Mucosa of descending colon (tissue), 3 donors: ENCODE results near the gene TNRC6B. TPM values are rescaled to one million over a fixed set of nuclear protein-coding genes. Genes with fewer than 3 reads are reported as not detected.

ENCODE experiments used
- ATAC-seq: fragments of 200-7000 bp; cut with Tn5 transposase; one replicate; pipeline ENCODE4 v1.9.1; 2020; ENCODE audit warnings: mild to moderate bottlenecking, moderate library complexity
- DNase-seq, 3 donors: peaks; one replicate each; pipeline ENCODE4 v3.0.0-alpha.2; 2020
- H3K36me3 ChIP-seq: fragments of 200-600 bp; one replicate; pipeline ENCODE4 v1.8.0; 2021; ENCODE audit warnings: low read depth, mild to moderate bottlenecking
- H3K4me1 ChIP-seq: fragments of 200-600 bp; one replicate; pipeline ENCODE4 v1.8.0; 2021; ENCODE audit warnings: low read depth, mild to moderate bottlenecking
- H3K4me3 ChIP-seq: fragments of 200-600 bp; one replicate; pipeline ENCODE4 v1.8.0; 2021; ENCODE audit warnings: mild to moderate bottlenecking
- H3K9me3 ChIP-seq: fragments of 200-600 bp; one replicate; pipeline ENCODE4 v1.8.0; 2021; ENCODE audit warnings: mild to moderate bottlenecking
- intact Hi-C, 2 donors: fragments of 100-400 bp; cut with DNase I in 1 of 2; cut with micrococcal nuclease in 1 of 2; formaldehyde crosslinking; loops; one replicate each; pipeline versions ENCODE4 v1.11.0 to v1.11.1; 2022; cut with DNase I, micrococcal nuclease
- total RNA-seq, 3 donors: library from RNA; stranded (reverse); fragmentation: NEBNext Ultra II Directional in 2 of 3; extraction: Animal tissue kit (Norgen Biotek cat#: 25700) in 2 of 3; gene quantifications; one replicate each; pipeline versions ENCODE4 v1.2.1 to v1.2.4, GENCODE V29; 2021 to 2023
- TF ChIP-seq, protein P1 (sequence below): fragments of 200-600 bp; IDR thresholded peaks from one replicate; pipeline ENCODE4 v1.8.0; 2022; ENCODE audit warnings: antibody characterized with exemption, mild to moderate bottlenecking
- donor health status: DM: no; HTN: no; CAD: no; lungs with moderate emphysema.
- donor health status: DM: no; HTN: no; CAD: no.
- donor health status: DM: no; HTN: yes; CAD: no.

Gene TNRC6B
- total RNA-seq, 3 donors from 2014 or later = 58.6 to 72.9 (median 58.9) TPM

GRCh38 chr22:40226620-40227019 lies 48.9 kb downstream of the TNRC6B start:
- TF ChIP-seq, protein P1, sequence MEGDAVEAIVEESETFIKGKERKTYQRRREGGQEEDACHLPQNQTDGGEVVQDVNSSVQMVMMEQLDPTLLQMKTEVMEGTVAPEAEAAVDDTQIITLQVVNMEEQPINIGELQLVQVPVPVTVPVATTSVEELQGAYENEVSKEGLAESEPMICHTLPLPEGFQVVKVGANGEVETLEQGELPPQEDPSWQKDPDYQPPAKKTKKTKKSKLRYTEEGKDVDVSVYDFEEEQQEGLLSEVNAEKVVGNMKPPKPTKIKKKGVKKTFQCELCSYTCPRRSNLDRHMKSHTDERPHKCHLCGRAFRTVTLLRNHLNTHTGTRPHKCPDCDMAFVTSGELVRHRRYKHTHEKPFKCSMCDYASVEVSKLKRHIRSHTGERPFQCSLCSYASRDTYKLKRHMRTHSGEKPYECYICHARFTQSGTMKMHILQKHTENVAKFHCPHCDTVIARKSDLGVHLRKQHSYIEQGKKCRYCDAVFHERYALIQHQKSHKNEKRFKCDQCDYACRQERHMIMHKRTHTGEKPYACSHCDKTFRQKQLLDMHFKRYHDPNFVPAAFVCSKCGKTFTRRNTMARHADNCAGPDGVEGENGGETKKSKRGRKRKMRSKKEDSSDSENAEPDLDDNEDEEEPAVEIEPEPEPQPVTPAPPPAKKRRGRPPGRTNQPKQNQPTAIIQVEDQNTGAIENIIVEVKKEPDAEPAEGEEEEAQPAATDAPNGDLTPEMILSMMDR = no peak
- H3K36me3 ChIP-seq = no peaks in the 10 kb centered on the region
- H3K4me1 ChIP-seq = no peaks in the 10 kb centered on the region
- ATAC-seq (no peak), DNase-seq (no peak)
- H3K9me3 ChIP-seq = no peaks in the 10 kb centered on the region
- intact Hi-C loops = no loop called here
- H3K4me3 ChIP-seq = no peak overlapping the region

- ATAC-seq (no peak), DNase-seq (no peak)
- TF ChIP-seq, protein P1 = no peak
- intact Hi-C loops = no loop called here
- Histone ChIP-seq H3K9me3 (no peaks in the 10 kb centered on the region), H3K4me1 (no peaks in the 10 kb centered on the region), H3K36me3 (no peaks in the 10 kb centered on the region), H3K4me3 (no peak overlapping the region)
Observed at GRCh38 chr22:40231618-40232313, 54.0 kb downstream of the TNRC6B start.

GRCh38 chr22:40232624-40233023 lies 54.9 kb downstream of the TNRC6B start:
- Histone ChIP-seq H3K36me3 (no peaks in the 10 kb centered on the region), H3K9me3 (no peaks in the 10 kb centered on the region), H3K4me3 (no peak overlapping the region), H3K4me1 (no peaks in the 10 kb centered on the region)
- intact Hi-C loops = no loop called here
- ATAC-seq (no peak), DNase-seq (no peak)
- TF ChIP-seq, protein P1 = no peak

DNA sequence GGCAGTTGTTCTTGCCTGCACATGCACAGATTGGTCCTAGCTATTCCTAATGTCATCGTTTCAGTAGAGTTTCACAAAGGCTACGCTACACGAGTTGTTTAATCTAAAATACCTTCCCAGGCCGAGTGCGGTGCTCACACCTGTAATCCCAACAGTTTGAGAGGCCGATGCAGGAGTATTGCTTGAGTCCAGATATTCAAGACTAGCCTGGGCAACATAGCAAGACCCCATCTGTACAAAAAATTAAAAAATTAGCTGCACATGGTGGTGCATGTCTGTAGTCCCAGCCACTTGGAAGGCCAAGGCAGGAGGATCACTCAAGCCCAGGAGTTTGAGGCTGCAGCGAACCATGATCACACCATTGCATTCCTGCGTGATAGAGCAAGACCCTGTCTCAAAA lies 56.2 kb downstream of the TNRC6B start:
- H3K4me3 ChIP-seq = no peak overlapping the region
- no peaks in the 10 kb centered on the region for H3K9me3 ChIP-seq
- no peaks in the 10 kb centered on the region for H3K36me3 ChIP-seq
- intact Hi-C loops = no loop called here
- H3K4me1 ChIP-seq = peaks cover 3% of the 10 kb centered on the region
- DNase-seq (no peak), ATAC-seq (no peak)
- TF ChIP-seq, protein P1 = no peak

- Histone ChIP-seq H3K9me3 (no peaks in the 10 kb centered on the region), H3K4me3 (no peak overlapping the region), H3K4me1 (peaks cover 3% of the 10 kb centered on the region), H3K36me3 (no peaks in the 10 kb centered on the region)
- intact Hi-C loops = no loop called here
- no peak for ATAC-seq
- no peak for DNase-seq
- TF ChIP-seq, protein P1 = no peak
Observed at GRCh38 chr22:40234658-40235057, 56.9 kb downstream of the TNRC6B start.
